HG02623 (cell line): Measurements from ENCODE around the gene MACROH2A1.

Experiments
- ATAC-seq: cut with Tn5 transposase; IDR thresholded peaks from one replicate; pipeline ENCODE4 v1.9.1; 2021; ENCODE audit warnings: moderate library complexity; ENCODE audit not compliant: unreplicated experiment

MACROH2A1 gene

DNA sequence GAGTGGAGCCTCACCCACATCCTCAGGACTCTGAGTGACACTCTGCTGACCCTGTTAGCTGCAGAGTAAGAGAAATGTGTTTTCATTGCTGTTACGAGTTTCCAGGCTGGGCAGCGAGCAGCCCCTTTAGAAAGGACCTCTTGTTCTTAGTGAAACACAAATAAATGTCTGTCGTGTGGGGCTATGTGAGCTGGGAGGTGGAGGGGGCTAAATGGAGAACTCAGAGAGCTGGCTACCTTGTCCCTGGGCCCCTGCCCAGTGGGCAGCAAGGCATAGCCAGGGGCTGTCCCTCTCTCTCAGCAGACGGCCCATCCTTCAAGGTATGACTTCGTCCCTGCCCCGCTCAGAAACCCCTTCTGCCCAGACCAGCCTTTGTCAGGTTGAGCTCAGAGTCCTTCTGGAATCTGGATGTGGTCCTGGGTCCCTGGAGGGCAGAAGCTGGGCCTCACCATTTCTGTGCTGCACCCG is 38.0 kb upstream of the MACROH2A1 start:
- no peak for ATAC-seq

DNA sequence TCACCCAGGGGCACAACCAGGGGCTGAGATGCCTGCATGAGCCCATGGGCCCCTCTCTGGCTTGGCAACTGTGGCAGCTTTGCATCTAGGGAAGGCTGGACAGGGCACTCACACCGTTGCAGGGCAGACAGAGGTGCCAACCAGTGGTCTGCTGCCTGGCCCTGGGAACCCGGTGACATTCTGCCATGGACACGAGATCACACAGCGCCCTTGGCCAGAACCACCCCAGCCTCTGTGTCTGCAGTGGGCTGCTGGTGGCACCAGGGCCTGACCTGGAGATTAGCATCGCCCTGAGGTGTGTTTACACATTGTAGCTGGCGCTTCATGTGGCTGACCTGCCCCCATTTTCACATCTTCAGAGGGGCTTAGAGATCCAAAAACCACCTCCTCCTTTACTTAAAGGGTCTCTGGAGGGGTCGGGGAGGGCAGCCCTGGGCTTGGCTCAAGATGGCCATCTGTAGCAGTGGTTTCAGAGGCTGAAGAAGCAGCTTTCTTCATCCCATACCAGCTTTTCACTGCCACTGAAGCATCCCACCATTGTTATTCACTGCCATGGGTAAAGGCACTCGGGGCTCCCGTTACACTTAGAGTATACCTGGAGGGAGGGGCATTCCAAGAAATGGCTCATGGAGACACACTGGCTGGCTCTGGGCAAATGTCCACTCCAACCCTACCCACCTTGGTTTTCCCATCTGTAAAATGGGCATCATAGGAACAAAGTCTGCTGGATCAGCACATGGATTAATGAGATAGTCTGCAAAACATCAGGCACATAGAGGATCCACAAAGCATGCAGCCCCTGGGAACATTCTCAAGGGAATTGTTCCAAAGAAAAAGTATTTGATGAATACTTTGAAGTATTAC is 36.7 kb upstream of the MACROH2A1 start:
- ATAC-seq, result no peak

DNA sequence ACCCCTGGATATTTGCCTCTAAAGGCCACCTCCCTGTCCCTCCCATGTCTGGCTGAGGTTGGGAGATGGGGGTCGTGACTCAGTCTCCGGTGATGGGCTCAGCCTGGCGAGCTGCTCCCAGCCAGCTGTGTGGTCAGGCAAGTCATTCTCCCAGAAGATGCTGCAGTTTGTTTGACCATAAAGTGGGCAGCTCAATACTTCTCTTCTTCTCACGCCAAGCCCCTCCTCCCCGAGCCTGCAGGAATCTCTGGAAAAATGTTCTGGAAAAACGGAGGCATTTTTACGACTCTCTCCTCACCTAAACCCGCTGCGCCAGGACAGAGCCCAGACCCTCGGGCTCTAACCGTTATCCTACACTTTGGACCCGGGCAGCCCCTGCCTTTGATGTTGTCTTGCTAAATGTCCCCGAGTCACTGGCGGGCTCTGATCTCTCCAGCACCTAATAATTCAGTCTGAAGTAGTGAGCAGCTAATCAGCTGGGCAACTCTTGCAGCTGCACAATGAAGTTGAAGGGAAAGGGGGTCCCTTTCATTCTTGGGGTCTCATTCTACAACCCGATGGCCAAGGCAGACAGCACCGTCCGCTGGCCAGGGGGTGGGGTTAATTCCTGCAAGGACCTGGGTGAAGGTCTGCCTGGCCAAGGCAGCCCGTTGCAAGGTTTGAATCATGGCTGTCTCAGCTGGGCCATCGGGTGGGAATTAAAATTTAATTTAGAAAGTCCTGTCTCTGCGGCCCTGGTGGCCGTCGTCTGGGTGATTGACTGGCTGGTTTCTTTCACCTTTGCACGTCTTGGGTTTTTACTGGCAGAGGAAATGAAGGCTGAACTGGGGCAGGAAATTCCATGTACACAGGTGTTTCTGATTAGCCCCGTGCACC is 35.8 kb upstream of the MACROH2A1 start:
- no peak for ATAC-seq

DNA sequence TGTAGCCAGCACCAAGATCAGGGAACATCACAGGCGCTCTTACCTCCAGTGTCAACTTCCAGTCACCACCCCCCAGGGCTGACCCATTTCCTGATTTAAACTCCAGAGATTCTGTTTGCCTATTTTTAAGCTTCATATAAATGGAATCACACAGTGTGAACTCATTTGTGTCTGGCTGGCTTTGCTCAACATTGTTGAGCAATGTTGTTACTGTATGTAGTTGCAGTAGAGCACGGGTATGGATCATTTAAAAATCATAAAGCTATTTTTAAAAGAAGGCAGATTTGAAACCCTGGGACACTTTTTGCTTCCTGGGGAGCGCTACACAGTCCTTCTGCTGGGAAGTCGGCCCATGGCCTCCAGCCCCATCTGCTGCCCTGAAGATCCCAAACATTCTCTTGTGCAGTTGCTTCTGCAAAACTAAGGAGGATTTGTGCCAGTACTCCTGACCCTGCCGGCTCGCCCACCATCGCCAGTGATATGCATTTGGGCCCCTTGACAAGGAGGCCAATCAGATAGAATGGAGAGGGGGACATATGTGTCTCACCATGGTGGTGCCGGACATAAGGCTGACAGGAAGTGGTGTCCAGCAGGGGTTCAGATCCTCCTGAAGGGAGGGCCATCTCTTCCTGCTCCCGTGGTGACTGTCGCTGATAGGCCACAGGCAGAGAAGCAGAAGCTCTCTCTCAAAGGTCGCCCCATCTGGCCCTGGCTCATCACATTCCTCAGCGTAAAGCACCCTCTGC is 34.8 kb upstream of the MACROH2A1 start:
- ATAC-seq, result no peak

DNA sequence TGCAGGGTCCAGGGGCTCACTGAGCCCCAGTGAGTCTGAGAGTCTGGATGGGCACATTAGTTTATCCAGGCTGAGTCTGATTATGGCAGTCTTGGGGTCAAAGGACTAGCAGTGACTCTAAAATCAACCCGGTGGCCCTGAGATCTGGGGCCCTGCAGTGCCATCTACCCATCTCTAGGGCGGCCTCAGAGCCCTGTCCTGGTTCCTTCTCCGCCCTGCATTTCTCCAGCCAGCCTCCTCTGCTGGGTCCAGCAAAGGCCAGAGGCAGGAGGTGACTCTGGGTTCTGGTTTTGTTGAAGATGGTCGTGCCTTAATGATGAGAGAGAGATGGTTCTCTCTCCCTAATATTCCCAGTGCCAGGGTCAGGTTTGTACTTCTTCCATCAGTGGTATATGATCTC is 33.1 kb upstream of the MACROH2A1 start:
- ATAC-seq, result no peak

DNA sequence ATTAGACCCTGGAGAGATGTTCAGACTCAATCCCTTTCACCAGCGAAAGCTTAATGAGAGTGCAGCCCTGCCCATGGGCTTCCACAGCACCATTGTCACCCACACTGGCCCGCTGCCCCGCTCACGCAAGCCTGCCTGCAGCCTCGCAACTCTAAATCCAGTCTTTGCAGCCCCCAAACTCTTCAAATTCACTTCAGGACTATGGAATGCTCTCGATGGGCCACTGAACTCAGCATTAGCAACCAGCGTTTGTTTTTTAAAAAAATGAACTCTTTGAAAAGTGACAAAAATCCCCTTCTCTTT is 31.1 kb upstream of the MACROH2A1 start:
- ATAC-seq, result no peak

DNA sequence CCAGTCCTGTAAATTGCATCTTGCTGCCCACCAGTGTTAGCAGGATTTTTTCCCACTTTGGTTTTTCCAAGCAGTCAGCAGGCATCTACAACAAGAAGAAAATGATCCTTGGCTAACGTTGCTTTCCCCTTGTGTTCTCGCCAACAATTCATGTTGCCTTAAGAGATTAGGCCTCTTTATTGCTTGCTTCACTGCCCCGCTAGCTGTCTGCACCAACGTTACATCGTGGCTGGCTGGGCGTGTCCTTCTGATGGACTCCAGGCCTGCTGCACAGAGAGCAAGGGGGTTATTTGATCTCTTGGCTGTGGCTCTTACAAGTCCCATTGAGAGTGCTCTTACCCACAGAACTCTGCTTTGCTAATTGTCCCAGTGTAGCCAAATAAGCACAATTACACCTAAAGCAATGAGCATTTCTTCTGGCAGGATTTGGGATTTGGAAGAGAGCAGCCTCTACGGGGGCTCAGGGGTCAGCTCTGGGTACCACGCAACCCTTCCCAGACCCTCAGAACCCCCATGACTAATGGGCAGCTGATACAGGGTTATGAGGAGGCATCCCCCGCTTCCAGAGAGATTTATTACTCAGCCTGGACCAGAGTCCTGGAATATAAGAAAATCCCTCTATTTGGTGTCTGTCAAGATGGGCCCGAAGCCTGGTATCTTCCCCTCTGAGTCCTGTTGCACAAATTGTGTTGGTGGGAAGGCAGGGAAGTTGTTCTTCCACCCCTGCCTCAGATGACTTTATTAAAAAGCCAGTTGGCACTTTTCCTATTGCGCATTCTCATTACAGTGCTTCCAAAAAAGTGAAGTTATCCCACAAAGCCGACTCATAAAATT is 30.5 kb upstream of the MACROH2A1 start:
- no peak for ATAC-seq

DNA sequence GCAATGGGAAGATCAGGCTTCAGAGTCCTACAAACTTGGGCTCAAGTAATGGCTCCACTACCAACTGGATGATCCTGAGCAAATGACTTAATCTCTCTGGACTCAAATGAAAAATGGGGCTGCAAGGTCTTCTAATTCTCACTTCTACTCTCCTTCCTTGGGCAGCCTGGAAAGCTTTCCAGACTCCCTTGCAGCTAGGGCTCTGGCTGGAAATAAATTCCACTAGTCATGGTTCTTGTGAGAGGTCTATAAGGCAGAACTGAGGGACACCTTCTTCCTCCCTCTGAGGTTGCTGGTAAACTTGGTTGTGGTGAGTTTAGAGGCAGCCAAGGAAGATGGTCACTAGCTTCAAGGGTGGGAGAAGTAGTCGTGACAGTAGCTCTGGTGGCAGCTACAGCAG is 29.6 kb upstream of the MACROH2A1 start:
- ATAC-seq, result no peak

DNA sequence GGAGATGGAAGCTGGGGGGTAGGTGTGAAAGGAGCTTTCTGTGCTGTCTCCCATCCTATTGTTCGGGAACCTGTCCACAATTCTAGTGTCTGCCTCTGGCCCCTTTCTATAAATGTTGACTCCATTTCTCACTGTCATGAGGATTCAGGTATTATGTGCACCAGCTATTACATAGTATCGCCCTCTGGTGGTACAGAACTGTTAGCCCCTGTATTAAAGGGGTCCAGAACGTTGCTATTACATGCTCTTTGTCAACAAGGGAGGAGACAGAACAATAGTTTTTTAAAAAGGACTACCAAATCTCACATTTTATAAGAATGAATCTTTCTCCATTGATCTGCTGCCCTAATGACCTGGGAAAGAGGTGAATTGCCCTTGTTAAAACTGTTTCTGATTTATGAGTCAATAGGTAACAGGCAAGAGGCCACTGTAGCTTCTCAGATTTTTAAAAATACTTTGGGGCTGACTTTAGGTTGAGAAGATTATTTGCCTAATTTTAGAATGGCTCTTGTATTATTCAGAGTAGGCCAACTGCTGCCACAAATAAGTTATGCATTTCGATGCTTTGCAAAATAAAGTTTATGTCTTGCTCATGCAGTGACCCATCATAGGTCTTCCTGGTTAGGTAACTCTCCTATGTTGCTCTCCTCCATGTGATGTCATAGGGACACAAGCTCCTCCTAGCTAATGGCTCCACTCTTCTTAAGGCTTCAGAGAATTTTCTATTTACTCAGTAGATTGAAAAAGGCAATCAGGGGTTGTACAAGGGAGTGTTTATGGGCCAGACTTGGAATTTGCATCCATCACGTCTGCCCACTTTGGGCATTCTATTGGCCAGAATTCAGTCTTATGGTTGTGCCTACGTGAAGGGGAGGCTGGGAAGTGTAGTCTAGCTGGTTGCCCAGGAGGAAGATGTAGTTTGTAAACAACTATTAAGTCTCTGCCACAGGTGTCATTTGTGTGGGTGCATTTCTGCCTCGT is 27.4 kb upstream of the MACROH2A1 start:
- ATAC-seq, result peak; percentile 83

DNA sequence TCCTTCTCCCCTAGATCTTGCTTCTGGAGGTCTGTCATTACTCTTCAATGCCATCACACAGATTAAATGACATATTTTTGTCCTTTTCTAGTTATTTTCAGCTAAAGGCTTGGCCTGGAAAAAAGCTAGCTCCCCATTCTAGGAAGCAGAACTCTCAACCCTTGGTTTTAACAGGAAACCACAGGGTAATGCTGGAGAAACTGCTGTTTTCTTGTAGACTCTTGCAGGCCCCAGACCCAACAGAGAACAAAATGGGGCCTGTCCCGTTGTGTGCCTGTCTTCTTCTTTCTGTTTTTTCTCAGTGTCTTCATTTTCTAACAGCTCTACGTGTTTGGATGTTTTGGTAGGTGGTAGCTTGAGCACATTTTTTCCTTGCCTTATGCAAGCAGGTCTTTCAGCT is 26.6 kb upstream of the MACROH2A1 start:
- ATAC-seq, result no peak

DNA sequence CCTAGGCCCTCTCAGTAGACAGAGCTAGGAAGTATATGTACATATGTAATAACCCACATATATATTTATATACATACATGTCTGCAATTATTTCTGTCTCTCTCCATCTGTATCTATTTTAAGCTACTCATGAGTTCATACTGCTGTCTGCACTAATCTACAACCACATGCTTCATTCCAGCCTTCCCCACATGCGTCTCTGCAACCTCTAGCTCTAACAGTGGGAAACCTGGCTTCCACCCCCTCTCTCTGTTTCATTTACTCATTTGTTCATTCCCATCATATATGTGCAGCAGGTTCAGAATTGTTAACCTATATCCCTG is 24.8 kb upstream of the MACROH2A1 start:
- ATAC-seq, result no peak

DNA sequence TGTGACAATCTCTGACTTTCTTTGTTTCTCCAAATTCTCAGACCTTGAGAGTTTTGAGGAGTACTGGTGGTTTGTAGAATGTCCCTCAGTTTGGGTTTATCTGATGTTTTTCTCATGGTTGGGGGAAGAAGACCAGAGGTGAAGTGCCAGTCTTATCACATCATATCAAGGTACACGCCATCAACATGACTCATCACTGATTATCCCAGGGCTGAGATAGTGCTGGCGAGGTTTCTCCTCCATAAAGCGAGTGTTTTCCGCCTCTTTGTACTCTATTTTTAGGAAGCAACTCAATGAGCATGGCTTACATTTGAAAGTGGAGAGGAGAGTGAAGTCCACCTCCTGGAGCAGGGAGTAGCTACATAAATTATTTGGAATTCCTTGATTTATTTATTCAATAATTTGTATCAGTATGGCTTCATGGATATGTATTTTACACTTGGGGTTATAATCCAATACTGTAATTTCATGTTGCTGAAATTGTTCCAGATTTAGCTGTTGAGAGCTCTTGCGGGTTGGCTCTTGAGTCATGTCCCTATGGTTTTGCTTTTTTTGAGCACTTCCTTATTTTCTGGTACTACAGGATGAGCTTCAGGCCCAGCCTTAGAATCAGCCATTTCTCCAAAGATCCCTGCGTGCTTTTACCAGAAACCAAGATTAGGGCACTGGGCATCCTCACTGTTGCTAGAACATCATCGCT is 24.3 kb upstream of the MACROH2A1 start:
- no peak for ATAC-seq

DNA sequence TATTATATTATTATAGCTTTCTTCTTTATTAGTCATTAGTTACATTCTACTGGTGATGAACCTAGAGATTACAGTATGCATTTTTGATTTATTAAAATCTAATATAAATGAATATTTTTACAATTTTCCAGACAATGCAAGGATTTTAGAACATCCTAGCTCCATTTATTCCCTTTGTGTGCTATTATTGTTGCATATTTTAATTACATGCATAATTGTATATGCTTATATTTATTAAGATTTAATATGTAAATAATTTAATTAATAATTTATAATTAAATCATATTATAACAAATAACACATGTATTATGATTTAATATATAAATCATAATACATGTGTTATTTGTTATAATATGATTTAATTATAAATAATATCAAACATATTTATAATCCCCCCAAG is 23.4 kb upstream of the MACROH2A1 start:
- ATAC-seq, result no peak

DNA sequence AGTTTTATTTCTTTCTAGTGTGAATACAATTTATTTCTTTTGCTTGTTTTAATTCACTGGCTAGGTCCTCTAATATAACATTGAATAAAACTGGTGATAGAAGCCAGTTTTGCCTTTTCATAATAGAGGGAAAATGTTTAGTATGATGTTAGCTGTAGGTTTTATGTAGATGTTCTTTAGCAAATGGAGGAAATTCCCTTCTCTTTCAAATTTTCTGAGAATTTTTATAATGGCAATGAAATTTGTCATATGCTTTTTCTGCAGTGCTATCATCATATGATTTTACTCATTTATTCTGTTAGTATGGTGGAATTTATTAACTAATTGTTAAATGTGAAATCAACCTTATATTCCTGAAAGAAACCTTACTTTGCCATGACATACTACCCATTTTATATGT is 18.1 kb upstream of the MACROH2A1 start:
- ATAC-seq, result no peak

DNA sequence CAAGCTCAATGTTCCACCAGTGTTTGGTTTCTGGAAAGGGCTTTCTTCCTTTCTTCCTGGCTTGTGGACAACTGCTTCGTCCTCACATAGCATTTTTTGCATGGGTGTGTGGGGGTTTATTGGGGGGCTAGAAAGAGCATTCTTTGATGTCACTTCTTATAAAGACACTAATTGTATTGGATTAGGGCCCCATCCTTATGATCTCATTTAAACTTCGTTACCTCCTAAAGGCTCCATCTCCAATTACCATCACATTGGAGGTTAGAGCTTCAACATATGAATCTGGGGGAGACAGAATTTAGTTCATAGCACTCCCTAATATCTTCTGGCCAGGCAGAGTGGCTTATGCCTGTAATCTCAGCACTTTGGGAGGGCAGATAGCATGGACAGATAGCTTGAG is 6.1 kb upstream of the MACROH2A1 start:
- no peak for ATAC-seq

DNA sequence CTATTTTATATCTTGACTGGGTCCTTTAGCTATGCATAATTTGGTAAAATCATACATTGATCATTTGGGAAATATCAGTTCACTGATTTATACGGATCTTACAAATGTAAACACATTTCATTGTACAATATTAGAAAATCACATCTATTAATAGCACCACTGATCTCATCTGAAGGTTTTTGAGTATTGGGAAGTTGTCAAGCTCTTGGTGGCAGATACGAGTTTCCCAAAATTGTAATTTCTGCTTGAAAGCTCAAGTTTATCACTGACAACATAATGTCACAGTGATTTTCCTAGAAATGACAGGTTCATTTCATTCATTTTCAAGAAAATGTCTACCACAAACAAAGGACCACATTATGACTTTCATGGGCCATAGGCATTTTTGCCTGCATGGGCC is 3.0 kb upstream of the MACROH2A1 start:
- no peak for ATAC-seq

DNA sequence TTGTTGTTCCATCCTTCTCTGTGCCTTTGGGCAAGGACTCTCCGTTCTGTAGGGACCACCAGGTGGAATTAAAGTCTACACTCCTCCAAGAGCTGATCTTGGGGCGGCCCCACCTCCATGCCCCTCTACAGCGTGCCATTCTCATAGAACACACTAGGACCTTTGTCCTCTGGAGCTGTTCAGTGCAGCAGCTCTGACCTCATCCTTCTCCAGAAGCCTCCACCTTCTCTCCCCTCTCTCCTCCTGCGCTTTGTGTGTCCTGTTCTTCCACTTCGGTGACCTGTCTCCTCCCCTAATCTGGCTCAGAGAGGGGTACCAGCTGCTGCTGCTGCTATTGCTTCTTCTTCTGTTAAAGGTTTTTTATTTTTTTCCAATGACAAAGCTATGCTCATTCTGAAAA is 1.8 kb upstream of the MACROH2A1 start:
- no peak for ATAC-seq

DNA sequence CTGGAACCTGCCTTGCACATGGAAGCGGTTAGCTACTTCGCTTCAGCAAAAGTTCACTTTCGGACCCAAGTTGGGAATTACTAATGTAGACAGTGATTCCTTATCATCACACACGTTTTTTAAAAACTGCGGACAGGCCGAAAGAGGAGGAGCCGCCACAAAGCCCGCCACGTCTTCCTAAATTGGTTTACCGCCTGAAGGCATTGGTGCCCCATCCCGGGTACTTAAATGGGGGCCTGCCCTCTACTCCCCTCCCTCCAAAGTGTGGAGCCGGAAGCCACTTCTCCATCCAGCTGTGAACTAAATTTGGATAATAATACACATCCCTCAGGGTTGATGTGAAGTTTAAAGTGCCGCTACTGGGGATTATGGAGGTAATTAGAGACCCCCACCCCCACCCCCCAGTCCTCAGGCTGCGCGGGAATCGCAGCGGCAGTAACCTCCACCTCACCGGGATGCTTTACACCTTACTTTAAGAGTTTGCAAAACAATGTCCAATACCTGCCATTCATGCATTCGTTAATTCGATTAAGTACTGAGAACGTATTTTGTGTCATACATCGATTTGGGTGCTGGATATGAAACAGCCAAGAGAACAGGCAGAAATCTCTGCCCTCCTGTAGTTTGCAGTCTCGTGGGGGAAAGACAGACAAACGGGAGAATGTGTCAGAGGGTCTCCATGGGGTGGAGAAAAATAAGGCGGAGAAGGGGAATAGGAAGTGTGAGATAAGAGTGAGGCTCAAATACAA is 937 bp upstream of the MACROH2A1 start:
- ATAC-seq, result no peak
